ENCODE measurements around the gene TJAP1. TPM values are rescaled to one million over a fixed set of nuclear protein-coding genes. Genes with fewer than 3 reads are reported as not detected.
"Not testable (repeated sequence)": the region's sequence is repeated elsewhere in the genome, so short reads cannot be mapped to it uniquely, and the experiment has no call there.

Gene TJAP1
- total and polyA plus RNA-seq, 12 donors, result 13.0 to 29.7 (median 19.6) TPM

DNA sequence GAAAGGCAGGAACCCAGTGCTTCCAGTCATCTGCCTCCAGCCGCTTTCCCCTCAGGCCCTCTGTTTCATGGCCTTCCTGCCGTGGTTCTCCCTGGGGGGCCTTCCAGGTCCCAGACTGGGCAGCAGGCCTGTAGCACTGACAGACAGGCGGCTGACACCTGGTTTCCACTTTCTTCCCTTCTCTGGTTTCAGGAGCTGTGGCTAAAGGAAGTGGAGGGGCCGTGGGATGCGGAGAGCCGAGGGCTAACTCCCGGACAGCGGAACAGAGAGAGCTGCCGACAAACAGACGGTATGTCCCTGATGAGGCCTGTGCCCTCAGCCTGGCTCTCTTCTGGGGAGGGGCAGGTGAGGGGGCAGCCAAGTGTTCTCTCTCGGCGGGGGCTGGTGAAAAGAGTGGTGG lies 20.3 kb downstream of the TJAP1 start:
- 65 to 79% methylated on average over 12 of the region's 12 CpGs for WGBS, 2 donors
- H3K36me3 ChIP-seq, result peaks cover 0 to 49% (median 22%) of the 10 kb centered on the region in 9 donors
- H3K4me1 ChIP-seq, result peaks cover 6 to 80% (median 43%) of the 10 kb centered on the region in 9 donors
- ATAC-seq (no peak), DNase-seq (no peak)
- no peaks in the 10 kb centered on the region for H3K27me3 ChIP-seq
- no peaks in the 10 kb centered on the region for H3K9me3 ChIP-seq
- H3K27ac ChIP-seq, result peak overlapping the region in 4 of 10 donors; percentile 20 to 74 (median 58)
- no peak overlapping the region for H3K4me3 ChIP-seq
- TF ChIP-seq, protein P1, sequence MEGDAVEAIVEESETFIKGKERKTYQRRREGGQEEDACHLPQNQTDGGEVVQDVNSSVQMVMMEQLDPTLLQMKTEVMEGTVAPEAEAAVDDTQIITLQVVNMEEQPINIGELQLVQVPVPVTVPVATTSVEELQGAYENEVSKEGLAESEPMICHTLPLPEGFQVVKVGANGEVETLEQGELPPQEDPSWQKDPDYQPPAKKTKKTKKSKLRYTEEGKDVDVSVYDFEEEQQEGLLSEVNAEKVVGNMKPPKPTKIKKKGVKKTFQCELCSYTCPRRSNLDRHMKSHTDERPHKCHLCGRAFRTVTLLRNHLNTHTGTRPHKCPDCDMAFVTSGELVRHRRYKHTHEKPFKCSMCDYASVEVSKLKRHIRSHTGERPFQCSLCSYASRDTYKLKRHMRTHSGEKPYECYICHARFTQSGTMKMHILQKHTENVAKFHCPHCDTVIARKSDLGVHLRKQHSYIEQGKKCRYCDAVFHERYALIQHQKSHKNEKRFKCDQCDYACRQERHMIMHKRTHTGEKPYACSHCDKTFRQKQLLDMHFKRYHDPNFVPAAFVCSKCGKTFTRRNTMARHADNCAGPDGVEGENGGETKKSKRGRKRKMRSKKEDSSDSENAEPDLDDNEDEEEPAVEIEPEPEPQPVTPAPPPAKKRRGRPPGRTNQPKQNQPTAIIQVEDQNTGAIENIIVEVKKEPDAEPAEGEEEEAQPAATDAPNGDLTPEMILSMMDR (IDR thresholded peaks at IDR 0.05), result no peak
- intact Hi-C loops (cut with DNase I), result loop anchor here in 5 of 10 donors (2.0 to 10.0 kb wide), 5 partner anchors 40 to 133 kb away; partner anchors contain the start of genes DLK2 (in 3 of the 5) and ZNF318 (in 2 of the 5)

DNA sequence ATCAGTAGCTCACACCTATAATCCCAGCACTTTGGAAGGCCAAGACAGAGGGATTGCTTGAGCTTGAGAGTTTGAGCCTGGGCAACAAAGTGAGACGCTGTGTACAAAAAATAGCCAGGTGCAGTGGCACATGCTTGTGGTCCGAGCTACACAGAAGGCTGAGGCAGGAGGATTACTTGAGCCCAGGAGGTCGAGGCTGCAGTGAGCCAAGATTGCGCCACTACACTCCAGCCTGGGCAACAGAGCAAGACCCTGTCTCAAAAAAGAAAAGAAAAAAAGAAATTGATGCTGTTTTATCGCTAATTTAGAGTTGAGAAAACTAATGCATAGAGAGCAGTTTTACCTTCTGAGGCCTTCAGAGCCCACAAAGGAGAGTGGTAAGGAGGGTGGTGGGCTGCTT lies 20.9 kb downstream of the TJAP1 start:
- Histone ChIP-seq H3K27ac (peak overlapping the region in 6 of 10 donors; percentile 48 to 80 (median 64)), H3K4me1 (peaks cover 10 to 86% (median 47%) of the 10 kb centered on the region in 9 donors), H3K36me3 (peaks cover 0 to 55% (median 28%) of the 10 kb centered on the region in 9 donors)
- intact Hi-C loops (cut with DNase I), result loop anchor here in 4 of 10 donors (5.0 to 10.0 kb wide), 4 partner anchors 41 to 133 kb away; partner anchors contain the start of genes DLK2 (in 2 of the 4) and ZNF318 (in 2 of the 4)
- 94 to 97% methylated on average over 5 of the region's 5 CpGs for WGBS, 2 donors
- H3K9me3 ChIP-seq, H3K27me3 ChIP-seq, DNase-seq, ATAC-seq, H3K4me3 ChIP-seq: not testable (repeated sequence)

DNA sequence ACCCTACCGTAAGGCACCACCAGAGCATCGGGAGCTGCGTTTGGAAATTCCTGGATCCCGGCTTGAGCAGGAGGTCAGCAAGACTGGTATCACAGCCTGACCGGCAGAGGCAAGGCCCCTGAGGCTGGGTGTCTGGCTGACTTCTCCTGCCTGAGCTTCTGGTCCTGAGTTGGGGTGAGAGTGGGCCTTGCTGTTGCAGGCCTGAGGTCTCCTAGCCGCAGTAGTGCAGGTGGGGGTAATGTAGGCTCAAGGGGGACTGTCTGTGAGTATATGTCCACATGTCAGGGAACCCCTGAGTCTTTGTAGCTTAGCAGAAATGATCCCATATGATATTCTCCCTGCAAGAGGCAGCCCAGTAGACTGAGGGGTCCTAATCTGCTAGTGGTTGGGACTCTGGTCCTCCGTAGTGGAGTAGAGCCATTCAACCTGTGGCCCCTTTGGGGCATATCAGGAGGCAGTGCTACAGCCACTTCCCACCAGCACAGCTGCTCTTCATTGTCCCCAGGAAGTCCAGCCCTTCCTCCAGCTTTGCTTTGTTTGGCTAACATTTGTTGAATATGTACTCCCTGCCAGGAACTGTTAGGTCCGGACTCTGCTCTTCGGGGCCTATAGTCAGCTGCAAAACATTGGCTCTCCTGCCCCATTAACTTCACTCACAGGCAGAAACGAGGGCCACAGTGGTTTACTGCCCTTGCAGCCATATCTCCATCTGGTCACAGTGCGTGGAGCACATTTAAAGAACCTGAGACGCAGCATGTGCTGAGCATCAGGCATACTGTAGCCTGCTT lies 21.9 kb downstream of the TJAP1 start:
- H3K36me3 ChIP-seq, result peaks cover 0 to 65% (median 31%) of the 10 kb centered on the region in 9 donors
- intact Hi-C loops (cut with DNase I), result loop anchor here in 4 of 10 donors (5.0 to 10.0 kb wide), 4 partner anchors 42 to 134 kb away; partner anchors contain the start of genes DLK2 (in 2 of the 4) and ZNF318 (in 2 of the 4)
- peak in 7 of 8 donors; percentile 48 to 73 (median 63) for ATAC-seq

DNA sequence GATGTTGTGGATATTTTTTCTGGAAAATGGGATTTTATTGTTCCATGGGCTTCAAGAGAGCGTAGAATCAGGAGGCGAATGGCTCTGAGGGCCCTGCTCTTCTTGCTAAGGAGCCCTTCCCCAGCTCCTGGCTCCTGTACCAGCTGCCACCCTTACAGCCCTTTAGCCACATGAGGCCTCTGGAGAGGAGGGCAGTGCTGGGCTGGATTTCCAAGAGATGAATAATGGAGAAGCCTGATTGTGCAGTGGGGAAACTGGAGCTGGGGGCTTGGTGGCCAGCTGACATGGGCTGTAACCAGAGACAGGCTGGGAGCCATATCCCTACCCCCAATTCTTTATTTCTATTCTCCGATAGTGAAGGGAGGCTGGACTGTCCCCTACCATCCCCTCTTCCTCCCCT lies 23.6 kb downstream of the TJAP1 start:
- no peaks in the 10 kb centered on the region for H3K9me3 ChIP-seq
- H3K27ac ChIP-seq, result peak overlapping the region in 8 of 10 donors; percentile 6 to 80 (median 62)
- ATAC-seq, result no peak
- H3K4me1 ChIP-seq, result peaks cover 10 to 67% (median 28%) of the 10 kb centered on the region in 9 donors
- intact Hi-C loops (cut with DNase I), result loop anchor here in 5 of 10 donors (5.0 to 10.0 kb wide), 5 partner anchors 106 to 316 kb away; partner anchors contain the start of genes CUL9 (in 1 of the 5) and ZNF318 (in 1 of the 5)
- H3K27me3 ChIP-seq, result no peaks in the 10 kb centered on the region
- 92 to 97% methylated on average over 3 of the region's 3 CpGs for WGBS, 2 donors
- peaks cover 0 to 82% (median 39%) of the 10 kb centered on the region in 9 donors for H3K36me3 ChIP-seq
- DNase-seq, result no peak
- no peak overlapping the region for H3K4me3 ChIP-seq
- TF ChIP-seq, protein P1 (IDR thresholded peaks at IDR 0.05), result no peak

More for the DNA sequence above, 21.9 kb downstream of the TJAP1 start:
- no peaks in the 10 kb centered on the region for H3K27me3 ChIP-seq
- TF ChIP-seq, protein P1 (IDR thresholded peaks at IDR 0.05), result no peak
- peaks cover 10 to 84% (median 41%) of the 10 kb centered on the region in 9 donors for H3K4me1 ChIP-seq
- WGBS, 2 donors, result 68 to 75% methylated on average over 12 of the region's 12 CpGs
- DNase-seq, result peak in 1 of 2 donors; percentile 66
- H3K4me3 ChIP-seq, result no peak overlapping the region
- no peaks in the 10 kb centered on the region for H3K9me3 ChIP-seq
- peak overlapping the region; percentile 14 to 80 (median 58) for H3K27ac ChIP-seq

Measured in heart right ventricle (tissue), 16 donors.